ENCODE results near the gene ENTHD1. TPM values are rescaled to one million over a fixed set of nuclear protein-coding genes. Genes with fewer than 3 reads are reported as not detected.

Gene ENTHD1
- total and polyA plus RNA-seq, 12 donors, result 0.09 TPM; not detected in 11

GRCh38 chr22:39814899-39815298, 78.7 kb downstream of the ENTHD1 start:
- ATAC-seq (no peak), DNase-seq (no peak)
- H3K27ac ChIP-seq, result no peak overlapping the region
- TF ChIP-seq, protein P1, sequence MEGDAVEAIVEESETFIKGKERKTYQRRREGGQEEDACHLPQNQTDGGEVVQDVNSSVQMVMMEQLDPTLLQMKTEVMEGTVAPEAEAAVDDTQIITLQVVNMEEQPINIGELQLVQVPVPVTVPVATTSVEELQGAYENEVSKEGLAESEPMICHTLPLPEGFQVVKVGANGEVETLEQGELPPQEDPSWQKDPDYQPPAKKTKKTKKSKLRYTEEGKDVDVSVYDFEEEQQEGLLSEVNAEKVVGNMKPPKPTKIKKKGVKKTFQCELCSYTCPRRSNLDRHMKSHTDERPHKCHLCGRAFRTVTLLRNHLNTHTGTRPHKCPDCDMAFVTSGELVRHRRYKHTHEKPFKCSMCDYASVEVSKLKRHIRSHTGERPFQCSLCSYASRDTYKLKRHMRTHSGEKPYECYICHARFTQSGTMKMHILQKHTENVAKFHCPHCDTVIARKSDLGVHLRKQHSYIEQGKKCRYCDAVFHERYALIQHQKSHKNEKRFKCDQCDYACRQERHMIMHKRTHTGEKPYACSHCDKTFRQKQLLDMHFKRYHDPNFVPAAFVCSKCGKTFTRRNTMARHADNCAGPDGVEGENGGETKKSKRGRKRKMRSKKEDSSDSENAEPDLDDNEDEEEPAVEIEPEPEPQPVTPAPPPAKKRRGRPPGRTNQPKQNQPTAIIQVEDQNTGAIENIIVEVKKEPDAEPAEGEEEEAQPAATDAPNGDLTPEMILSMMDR (IDR thresholded peaks at IDR 0.05), result no peak
- peaks cover 0 to 68% (median 46%) of the 10 kb centered on the region in 7 donors for H3K27me3 ChIP-seq
- H3K4me3 ChIP-seq, result no peak overlapping the region
- H3K4me1 ChIP-seq, result no peaks in the 10 kb centered on the region
- intact Hi-C loops (cut with DNase I), result no loop called here
- whole genome bisulfite sequencing, 2 donors, result 62 to 71% methylated on average over 4 of the region's 4 CpGs
- no peaks in the 10 kb centered on the region for H3K36me3 ChIP-seq
- H3K9me3 ChIP-seq, result no peaks in the 10 kb centered on the region

DNA sequence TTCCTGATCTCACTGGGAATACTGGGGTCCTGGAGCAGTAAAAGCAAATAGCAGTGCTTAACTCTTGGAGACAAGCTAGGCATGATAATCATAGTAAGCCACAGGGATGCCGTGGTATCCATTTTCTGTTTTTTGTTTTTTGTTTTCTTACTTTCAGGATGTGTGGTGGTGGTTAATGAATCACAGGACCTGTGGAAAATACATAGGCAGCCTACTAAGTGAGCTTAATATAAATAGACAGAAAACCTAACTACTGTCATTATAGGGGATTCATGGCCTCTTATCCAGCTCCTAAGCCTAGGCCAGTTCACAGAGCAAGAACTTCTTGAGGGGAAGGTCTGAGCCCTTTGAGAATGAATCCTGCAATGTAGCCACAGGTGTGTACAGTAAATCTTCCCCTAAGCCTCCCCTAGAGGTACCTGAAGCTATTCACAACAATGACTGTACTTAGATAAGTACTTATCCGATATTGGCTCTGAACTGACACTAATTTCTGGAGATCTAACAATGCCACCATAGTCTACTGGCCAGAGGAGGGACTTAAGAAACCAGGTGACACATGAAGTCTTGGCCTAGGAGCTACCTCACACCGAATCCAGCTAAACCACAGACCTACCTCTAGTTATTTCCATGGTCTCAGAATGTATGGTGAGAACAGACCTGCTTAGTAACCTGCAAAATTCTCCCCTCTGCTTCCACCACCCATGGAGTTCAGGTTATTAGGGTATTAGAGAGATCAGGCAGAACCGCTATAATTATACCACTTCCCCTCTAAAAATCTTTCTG, 83.6 kb downstream of the ENTHD1 start:
- Histone ChIP-seq H3K9me3 (no peaks in the 10 kb centered on the region), H3K4me3 (no peak overlapping the region), H3K27ac (no peak overlapping the region), H3K36me3 (no peaks in the 10 kb centered on the region), H3K4me1 (no peaks in the 10 kb centered on the region), H3K27me3 (peaks cover 0 to 68% (median 59%) of the 10 kb centered on the region in 7 donors)
- TF ChIP-seq, protein P1 (IDR thresholded peaks at IDR 0.05), result no peak
- no peak for ATAC-seq
- no peak for DNase-seq
- intact Hi-C loops (cut with DNase I), result loop anchor here in 1 of 10 donors (10.0 kb wide), 1 partner anchor 45 kb away; no protein-coding TSS in a partner anchor
- 67 to 79% methylated on average over 4 of the region's 4 CpGs for WGBS, 2 donors

GRCh38 chr22:39808081-39808480, 85.5 kb downstream of the ENTHD1 start:
- no peak for ATAC-seq
- TF ChIP-seq, protein P1 (IDR thresholded peaks at IDR 0.05), result peak in 5 of 9 donors; percentile 14 to 43 (median 27)
- H3K9me3 ChIP-seq, result no peaks in the 10 kb centered on the region
- no peak overlapping the region for H3K27ac ChIP-seq
- H3K27me3 ChIP-seq, result peaks cover 0 to 79% (median 70%) of the 10 kb centered on the region in 7 donors
- 15 to 19% methylated on average over 3 of the region's 3 CpGs for WGBS, 2 donors
- intact Hi-C loops (cut with DNase I), result loop anchor here in 1 of 10 donors (10.0 kb wide), 1 partner anchor 47 kb away; no protein-coding TSS in a partner anchor
- no peaks in the 10 kb centered on the region for H3K36me3 ChIP-seq
- no peak overlapping the region for H3K4me3 ChIP-seq
- DNase-seq, result no peak
- H3K4me1 ChIP-seq, result no peaks in the 10 kb centered on the region

GRCh38 chr22:39806109-39806508, 87.5 kb downstream of the ENTHD1 start:
- TF ChIP-seq, protein P1 (IDR thresholded peaks at IDR 0.05), result no peak
- Histone ChIP-seq H3K4me1 (no peaks in the 10 kb centered on the region), H3K27me3 (peaks cover 0 to 72% (median 59%) of the 10 kb centered on the region in 7 donors), H3K36me3 (no peaks in the 10 kb centered on the region), H3K27ac (no peak overlapping the region), H3K9me3 (no peaks in the 10 kb centered on the region), H3K4me3 (no peak overlapping the region)
- no peak for DNase-seq
- WGBS, 2 donors, result 63 to 75% methylated on average over 2 of the region's 2 CpGs
- intact Hi-C loops (cut with DNase I), result loop anchor here in 1 of 10 donors (10.0 kb wide), 1 partner anchor 49 kb away; no protein-coding TSS in a partner anchor
- no peak for ATAC-seq

All from heart right ventricle (tissue), 16 donors.